Vagina (tissue), 2 donors: Measurements from ENCODE around the gene DAND5.

Experiments used
- POLR2A ChIP-seq, 2 donors: fragments of 450-650 bp; IDR thresholded peaks; one replicate each; pipeline ENCODE4 v1.6.1; 2017; ENCODE audit warnings: antibody characterized with exemption in 2 of 2, mild to moderate bottlenecking in 2 of 2, moderate library complexity in 2 of 2
- TF ChIP-seq, protein P1 (sequence below), 3 experiments: fragments of 450-650 bp in 2 of 3; fragments of 200-600 bp in 1 of 3; sonication (generic) in 1 of 3; IDR thresholded peaks; one replicate each; pipeline ENCODE4 v1.5.1; 2017 to 2019; ENCODE audit warnings: antibody characterized with exemption in 3 of 3, mild to moderate bottlenecking in 2 of 3, moderate library complexity in 2 of 3

GRCh38 chr19:12987190-12987589 is 17.8 kb downstream of the DAND5 start:
- TF ChIP-seq, protein P1, sequence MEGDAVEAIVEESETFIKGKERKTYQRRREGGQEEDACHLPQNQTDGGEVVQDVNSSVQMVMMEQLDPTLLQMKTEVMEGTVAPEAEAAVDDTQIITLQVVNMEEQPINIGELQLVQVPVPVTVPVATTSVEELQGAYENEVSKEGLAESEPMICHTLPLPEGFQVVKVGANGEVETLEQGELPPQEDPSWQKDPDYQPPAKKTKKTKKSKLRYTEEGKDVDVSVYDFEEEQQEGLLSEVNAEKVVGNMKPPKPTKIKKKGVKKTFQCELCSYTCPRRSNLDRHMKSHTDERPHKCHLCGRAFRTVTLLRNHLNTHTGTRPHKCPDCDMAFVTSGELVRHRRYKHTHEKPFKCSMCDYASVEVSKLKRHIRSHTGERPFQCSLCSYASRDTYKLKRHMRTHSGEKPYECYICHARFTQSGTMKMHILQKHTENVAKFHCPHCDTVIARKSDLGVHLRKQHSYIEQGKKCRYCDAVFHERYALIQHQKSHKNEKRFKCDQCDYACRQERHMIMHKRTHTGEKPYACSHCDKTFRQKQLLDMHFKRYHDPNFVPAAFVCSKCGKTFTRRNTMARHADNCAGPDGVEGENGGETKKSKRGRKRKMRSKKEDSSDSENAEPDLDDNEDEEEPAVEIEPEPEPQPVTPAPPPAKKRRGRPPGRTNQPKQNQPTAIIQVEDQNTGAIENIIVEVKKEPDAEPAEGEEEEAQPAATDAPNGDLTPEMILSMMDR (IDR thresholded peaks at IDR 0.05), result no peak
- TF ChIP-seq POLR2A (IDR thresholded peaks at IDR 0.05), result no peak
